GM20000 (cell line): ENCODE results near the gene SRSF2.

Experiments used
- DNase-seq: peaks from one replicate; pipeline ENCODE4 v3.0.0; 2012; ENCODE audit warnings: low spot score
- CTCF ChIP-seq: IDR thresholded peaks from 2 replicates; pipeline ENCODE4 v1.5.1; 2012; ENCODE audit warnings: mild to moderate bottlenecking, control low read depth; ENCODE audit errors: extremely low read depth, missing control alignments

The SRSF2 gene, protein sequence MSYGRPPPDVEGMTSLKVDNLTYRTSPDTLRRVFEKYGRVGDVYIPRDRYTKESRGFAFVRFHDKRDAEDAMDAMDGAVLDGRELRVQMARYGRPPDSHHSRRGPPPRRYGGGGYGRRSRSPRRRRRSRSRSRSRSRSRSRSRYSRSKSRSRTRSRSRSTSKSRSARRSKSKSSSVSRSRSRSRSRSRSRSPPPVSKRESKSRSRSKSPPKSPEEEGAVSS

GRCh38 chr17:76737082-76737675 is at the start of gene SRSF2:
TSS of gene SRSF2 (minus strand) at chr17:76737331. CDS start at chr17:76737160, 171 bp downstream.
- peak; percentile 98 for DNase-seq
- no peak for TF ChIP-seq CTCF

- no peak for DNase-seq
- no peak for TF ChIP-seq CTCF
These were observed 47.8 kb upstream of the SRSF2 start for GRCh38 chr17:76784926-76785325.

DNA sequence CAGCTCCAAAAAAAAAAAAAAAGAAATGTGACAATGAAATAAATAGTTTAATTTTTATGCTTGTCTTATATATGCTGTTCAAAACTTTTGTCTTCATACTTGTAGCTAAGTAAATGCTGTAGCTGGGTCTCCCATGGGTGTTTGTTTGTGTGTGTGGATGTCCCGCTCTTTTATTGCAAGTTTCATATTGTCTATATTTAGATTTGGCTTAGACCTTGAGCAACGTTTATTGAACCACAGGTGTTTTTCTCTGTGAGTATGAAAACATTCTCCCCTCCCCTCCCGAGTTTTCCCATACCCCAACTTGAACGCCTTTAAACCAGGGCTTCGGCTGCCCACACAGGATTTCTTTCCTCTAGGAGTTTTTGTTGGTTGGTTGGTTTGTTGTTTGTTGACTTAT is 46.0 kb upstream of the SRSF2 start:
- peak; percentile 37 for DNase-seq
- TF ChIP-seq CTCF: no peak

GRCh38 chr17:76781056-76781982 is 44.2 kb upstream of the SRSF2 start:
- no peak for TF ChIP-seq CTCF
- DNase-seq: no peak

DNA sequence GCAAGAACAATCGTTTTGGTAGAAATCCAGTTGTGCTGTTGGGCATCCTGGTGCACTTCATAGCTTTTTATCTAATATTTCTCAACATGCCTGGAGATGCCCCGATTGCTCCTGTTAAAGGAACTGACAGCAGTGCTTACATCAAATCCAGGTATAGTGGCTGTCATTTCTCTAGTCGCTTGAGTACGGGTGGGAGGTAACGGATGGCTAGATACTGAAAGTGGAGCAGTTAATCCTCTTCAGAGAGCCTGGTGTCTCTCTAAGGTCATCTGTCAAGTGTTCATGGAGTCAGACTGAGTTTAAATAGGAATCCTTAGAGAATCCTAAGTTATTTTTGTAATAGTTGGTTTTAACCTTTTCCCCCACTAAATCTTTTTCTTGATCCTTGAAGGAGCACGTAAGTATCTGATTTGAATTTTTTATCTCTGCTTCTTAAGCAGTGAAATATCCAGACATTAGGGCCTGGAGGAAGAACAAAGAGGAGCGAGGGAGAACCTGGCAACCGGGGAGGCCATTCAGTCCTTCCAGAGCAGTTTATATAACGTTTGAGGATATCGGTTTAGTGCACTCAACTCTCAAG is 38.0 kb upstream of the SRSF2 start:
- TF ChIP-seq CTCF: no peak
- DNase-seq: no peak

DNA sequence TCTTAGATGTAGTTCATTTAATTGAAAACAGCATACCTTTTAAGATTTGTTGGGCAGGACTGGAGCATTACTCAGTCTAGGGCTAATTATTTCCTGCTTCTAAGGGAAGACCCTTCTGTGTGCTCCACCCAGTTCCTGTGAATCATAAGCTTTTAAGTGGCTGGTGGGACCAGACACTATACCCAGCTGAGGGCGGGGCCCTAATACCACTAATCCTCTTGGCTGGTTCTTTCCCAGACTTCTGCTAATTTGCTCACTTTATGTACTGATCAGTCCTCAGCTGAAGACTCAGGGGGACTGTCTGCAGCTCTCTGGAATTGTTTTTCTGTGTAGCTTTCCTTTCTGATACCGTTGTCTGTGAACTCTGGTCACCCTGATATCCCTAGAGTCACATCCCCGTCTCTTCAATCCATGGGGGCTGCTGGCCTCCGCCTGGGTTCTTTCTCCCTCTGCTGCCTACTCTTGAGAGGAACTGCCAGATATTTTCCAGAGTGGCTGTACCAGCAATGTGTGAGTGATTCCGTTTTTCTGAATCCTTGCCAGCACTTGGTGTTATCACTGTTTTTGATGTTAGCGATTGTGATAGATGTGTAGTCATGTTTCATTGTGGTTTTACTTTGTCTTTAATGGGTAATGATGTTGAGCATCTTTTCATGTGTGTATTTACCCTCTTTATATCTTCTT is 35.9 kb upstream of the SRSF2 start:
- no peak for DNase-seq
- no peak for TF ChIP-seq CTCF

DNA sequence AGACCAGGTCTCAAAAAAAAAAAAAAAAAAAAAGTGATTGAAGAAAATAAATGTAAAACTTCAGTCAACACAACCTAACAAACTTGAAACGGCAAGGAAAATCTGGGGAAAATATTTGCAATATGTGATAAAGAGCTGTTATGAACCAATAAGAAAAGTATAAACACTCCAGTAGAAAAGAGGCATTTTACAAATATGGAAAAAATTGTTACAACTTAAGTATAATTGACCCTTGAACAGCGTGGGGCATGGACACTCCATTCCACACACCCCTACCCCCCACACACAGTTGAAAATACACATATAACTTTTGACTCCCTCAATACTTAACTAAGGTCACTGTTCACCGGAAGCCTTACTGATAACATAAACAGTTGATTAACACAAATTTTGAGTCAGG is 21.4 kb upstream of the SRSF2 start:
- TF ChIP-seq CTCF: no peak

More for the DNA sequence above, 21.4 kb upstream of the SRSF2 start:
- no peak for DNase-seq
